GM19463 (cell line): ENCODE measurements around the gene IFNGR1.
"Not testable (repeated sequence)": the region's sequence is repeated elsewhere in the genome, so short reads cannot be mapped to it uniquely, and the experiment has no call there.

Experiments
- ATAC-seq: cut with Tn5 transposase; IDR thresholded peaks from one replicate; pipeline ENCODE4 v1.9.1; 2021; ENCODE audit warnings: mild to moderate bottlenecking, moderate library complexity; ENCODE audit not compliant: unreplicated experiment

The IFNGR1 gene

GRCh38 chr6:137218917-137219663 is at the start of gene IFNGR1:
IFNGR1 (minus strand) TSS chr6:137219385; CDS start chr6:137219327, 58 bp downstream.
- ATAC-seq: peak; percentile 92

GRCh38 chr6:137268911-137269310 is 49.7 kb upstream of the IFNGR1 start:
- no peak for ATAC-seq

- ATAC-seq: no peak
Observed at GRCh38 chr6:137266309-137266586, 47.1 kb upstream of the IFNGR1 start.

GRCh38 chr6:137265561-137266308 is 46.5 kb upstream of the IFNGR1 start:
- ATAC-seq: no peak

GRCh38 chr6:137264311-137265075 is 45.3 kb upstream of the IFNGR1 start:
- ATAC-seq: no peak

- ATAC-seq: peak; percentile 47
Observed at GRCh38 chr6:137261761-137262160, 42.6 kb upstream of the IFNGR1 start.

GRCh38 chr6:137261361-137261760 is 42.2 kb upstream of the IFNGR1 start:
- no peak for ATAC-seq

GRCh38 chr6:137260217-137260616 is 41.0 kb upstream of the IFNGR1 start:
- no peak for ATAC-seq

- ATAC-seq: no peak
Observed at GRCh38 chr6:137259349-137259748, 40.2 kb upstream of the IFNGR1 start.

- ATAC-seq: no peak
Observed at GRCh38 chr6:137258170-137258569, 39.0 kb upstream of the IFNGR1 start.

GRCh38 chr6:137256350-137257103 is 37.3 kb upstream of the IFNGR1 start:
- no peak for ATAC-seq

- no peak for ATAC-seq
Observed at GRCh38 chr6:137254966-137255365, 35.8 kb upstream of the IFNGR1 start.

GRCh38 chr6:137254430-137254829 is 35.2 kb upstream of the IFNGR1 start:
- not testable (repeated sequence) for ATAC-seq

- peak; percentile 55 for ATAC-seq
Observed at GRCh38 chr6:137248702-137249101, 29.5 kb upstream of the IFNGR1 start.

GRCh38 chr6:137247724-137248123 is 28.5 kb upstream of the IFNGR1 start:
- no peak for ATAC-seq

GRCh38 chr6:137246791-137247202 is 27.6 kb upstream of the IFNGR1 start:
- ATAC-seq: peak; percentile 80

- no peak for ATAC-seq
Observed at GRCh38 chr6:137246164-137246563, 27.0 kb upstream of the IFNGR1 start.

- no peak for ATAC-seq
Observed at GRCh38 chr6:137241481-137242038, 22.4 kb upstream of the IFNGR1 start.

- ATAC-seq: no peak
Observed at GRCh38 chr6:137240168-137240567, 21.0 kb upstream of the IFNGR1 start.

- ATAC-seq: no peak
Observed at GRCh38 chr6:137237413-137238170, 18.4 kb upstream of the IFNGR1 start.
